Epidermal melanocyte (primary cell): ENCODE results near the gene ADAP1.

Experiments
- DNase-seq: peaks from one replicate; pipeline ENCODE4 v3.0.0; 2011; ENCODE audit warnings: low spot score; ENCODE audit not compliant: insufficient read length

ADAP1 gene

GRCh38 chr7:896346-897075 is 58.0 kb downstream of the ADAP1 start:
- no peak for DNase-seq

GRCh38 chr7:895451-896052 is 58.9 kb downstream of the ADAP1 start:
- no peak for DNase-seq

GRCh38 chr7:894927-895450 is 59.5 kb downstream of the ADAP1 start:
- no peak for DNase-seq

GRCh38 chr7:894164-894867 is 60.2 kb downstream of the ADAP1 start:
- no peak for DNase-seq

GRCh38 chr7:893686-894085 is 60.8 kb downstream of the ADAP1 start:
- no peak for DNase-seq

- no peak for DNase-seq
Observed at GRCh38 chr7:892648-893593, 61.6 kb downstream of the ADAP1 start.

- DNase-seq, result no peak
Observed at GRCh38 chr7:891805-892204, 62.7 kb downstream of the ADAP1 start.

GRCh38 chr7:891291-891690 is 63.2 kb downstream of the ADAP1 start:
- DNase-seq, result no peak

GRCh38 chr7:890868-891267 is 63.6 kb downstream of the ADAP1 start:
- no peak for DNase-seq

GRCh38 chr7:889391-889790 is 65.1 kb downstream of the ADAP1 start:
- no peak for DNase-seq

GRCh38 chr7:889025-889390 is 65.5 kb downstream of the ADAP1 start:
- no peak for DNase-seq

GRCh38 chr7:888081-889024 is 66.1 kb downstream of the ADAP1 start:
- DNase-seq, result no peak

GRCh38 chr7:887488-887820 is 67.0 kb downstream of the ADAP1 start:
- DNase-seq, result no peak

- DNase-seq, result no peak
Observed at GRCh38 chr7:886626-887487, 67.6 kb downstream of the ADAP1 start.

GRCh38 chr7:885893-886625 is 68.4 kb downstream of the ADAP1 start:
- DNase-seq, result no peak

GRCh38 chr7:885261-885892 is 69.1 kb downstream of the ADAP1 start:
- DNase-seq, result no peak

- no peak for DNase-seq
Observed at GRCh38 chr7:884191-885003, 70.1 kb downstream of the ADAP1 start.
